ENCODE measurements around the gene ALG1.

ALG1 gene

GRCh38 chr16:5059386-5060072 lies 12.1 kb upstream of the ALG1 start:
- no peak for DNase-seq (ENCODE audit: low spot score)
- no peak for TF ChIP-seq CTCF (IDR thresholded peaks at IDR 0.05; ENCODE audit: borderline replicate concordance, control extremely low read depth, extremely low read depth, insufficient read depth, missing control alignments)
- in situ Hi-C loops (cut with MboI; ENCODE audit: low sequenced_read_pairs, unreplicated experiment) = no loop called here

- in situ Hi-C loops (cut with MboI; ENCODE audit: low sequenced_read_pairs, unreplicated experiment) = no loop called here
- no peak for DNase-seq (ENCODE audit: low spot score)
- TF ChIP-seq CTCF (IDR thresholded peaks at IDR 0.05; ENCODE audit: borderline replicate concordance, control extremely low read depth, extremely low read depth, insufficient read depth, missing control alignments) = no peak
Observed at GRCh38 chr16:5060073-5060641, 11.5 kb upstream of the ALG1 start.

- no peak for TF ChIP-seq CTCF (IDR thresholded peaks at IDR 0.05; ENCODE audit: borderline replicate concordance, control extremely low read depth, extremely low read depth, insufficient read depth, missing control alignments)
- in situ Hi-C loops (cut with MboI; ENCODE audit: low sequenced_read_pairs, unreplicated experiment) = no loop called here
- DNase-seq (ENCODE audit: low spot score) = peak; percentile 75
Observed at GRCh38 chr16:5062051-5062450, 9.6 kb upstream of the ALG1 start.

- in situ Hi-C loops (cut with MboI; ENCODE audit: low sequenced_read_pairs, unreplicated experiment) = no loop called here
- TF ChIP-seq CTCF (IDR thresholded peaks at IDR 0.05; ENCODE audit: borderline replicate concordance, control extremely low read depth, extremely low read depth, insufficient read depth, missing control alignments) = no peak
- no peak for DNase-seq (ENCODE audit: low spot score)
Observed at GRCh38 chr16:5062790-5063765, 8.6 kb upstream of the ALG1 start.

GRCh38 chr16:5064915-5065314 lies 6.7 kb upstream of the ALG1 start:
- DNase-seq (ENCODE audit: low spot score) = no peak
- no peak for TF ChIP-seq CTCF (IDR thresholded peaks at IDR 0.05; ENCODE audit: borderline replicate concordance, control extremely low read depth, extremely low read depth, insufficient read depth, missing control alignments)
- in situ Hi-C loops (cut with MboI; ENCODE audit: low sequenced_read_pairs, unreplicated experiment) = no loop called here

GRCh38 chr16:5065326-5065725 lies 6.3 kb upstream of the ALG1 start:
- TF ChIP-seq CTCF (IDR thresholded peaks at IDR 0.05; ENCODE audit: borderline replicate concordance, control extremely low read depth, extremely low read depth, insufficient read depth, missing control alignments) = no peak
- DNase-seq (ENCODE audit: low spot score) = no peak
- in situ Hi-C loops (cut with MboI; ENCODE audit: low sequenced_read_pairs, unreplicated experiment) = no loop called here

Data from GM13976 (cell line).